Suprapubic skin (tissue), 4 donors: ENCODE data around the gene CABP1. TPM values are rescaled to one million over a fixed set of nuclear protein-coding genes. Genes with fewer than 3 reads are reported as not detected.

Source experiments
- DNase-seq, 2 donors: peaks; one replicate each; pipeline ENCODE4 v3.0.0-alpha.2; 2019; ENCODE audit warnings: low spot score in 2 of 2
- H3K27ac ChIP-seq: fragments of 200-600 bp; sonication (generic); one replicate; pipeline ENCODE4 v1.5.1; 2019
- H3K27me3 ChIP-seq: fragments of 200-600 bp; sonication (generic); one replicate; pipeline ENCODE4 v1.5.1; 2019
- H3K36me3 ChIP-seq: fragments of 200-600 bp; sonication (generic); one replicate; pipeline ENCODE4 v1.5.1; 2019
- H3K4me1 ChIP-seq: fragments of 200-600 bp; sonication (generic); one replicate; pipeline ENCODE4 v1.5.1; 2019
- H3K4me3 ChIP-seq: fragments of 200-600 bp; sonication (generic); one replicate; pipeline ENCODE4 v1.5.1; 2019; ENCODE audit warnings: mild to moderate bottlenecking
- H3K9me3 ChIP-seq: fragments of 200-600 bp; sonication (generic); one replicate; pipeline ENCODE4 v1.5.1; 2019
- CTCF ChIP-seq, 2 donors: fragments of 200-600 bp in 1 of 2; fragments of 450-650 bp in 1 of 2; sonication (generic) in 1 of 2; IDR thresholded peaks; one replicate each; pipeline ENCODE4 v1.5.1; 2016 to 2019; ENCODE audit warnings: antibody characterized with exemption in 2 of 2, mild to moderate bottlenecking in 1 of 2, moderate library complexity in 1 of 2
- EP300 ChIP-seq: sonication (generic); formaldehyde crosslinking; IDR thresholded peaks from one replicate; pipeline ENCODE4 v1.6.1; 2017; ENCODE audit warnings: antibody characterized with exemption
- POLR2A ChIP-seq, 2 donors: fragments of 450-650 bp; IDR thresholded peaks; one replicate each; pipeline ENCODE4 v1.6.1; 2017; ENCODE audit warnings: antibody characterized with exemption in 2 of 2, mild to moderate bottlenecking in 2 of 2, moderate library complexity in 2 of 2
- POLR2AphosphoS5 ChIP-seq, 3 donors: sonication (generic); formaldehyde crosslinking; IDR thresholded peaks; one replicate each; pipeline ENCODE4 v1.6.1; 2017; ENCODE audit warnings: antibody characterized with exemption in 3 of 3
- WGBS: methylation state at CpG from one replicate; pipeline ENCODE4 v1.1.5; 2018; 5-methylcytosine and 5-hydroxymethylcytosine counted together
- total RNA-seq, 4 donors: library from RNA; depleted of rRNA; stranded (reverse); fragments of >200 nt; gene quantifications; one replicate each; pipeline ENCODE4 v1.1.0, GENCODE V29; 2016

The CABP1 gene
- total RNA-seq, 4 donors from 2014 or later, result 0.19 to 0.56 (median 0.47) TPM; not detected in 1

DNA sequence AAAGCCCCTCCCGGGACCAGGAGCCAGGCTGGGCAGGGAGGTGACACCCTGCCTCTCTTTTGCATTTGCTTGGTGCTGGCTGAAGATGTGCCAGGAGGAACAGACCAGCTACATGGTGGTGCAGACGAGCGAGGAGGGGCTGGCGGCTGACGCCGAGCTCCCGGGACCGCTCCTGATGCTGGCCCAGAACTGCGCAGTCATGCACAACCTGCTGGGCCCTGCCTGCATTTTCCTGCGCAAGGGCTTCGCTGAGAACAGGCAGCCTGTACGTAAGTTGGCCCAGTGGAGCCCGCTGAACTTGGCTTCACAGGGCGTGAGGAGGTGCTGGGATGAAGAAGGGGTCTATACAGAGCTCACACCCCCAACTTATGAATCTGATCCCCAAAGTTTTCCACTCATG is 15.6 kb downstream of the CABP1 start:
- TF ChIP-seq CTCF (IDR thresholded peaks at IDR 0.05), result no peak
- no peak for TF ChIP-seq POLR2A (IDR thresholded peaks at IDR 0.05)
- TF ChIP-seq POLR2AphosphoS5 (IDR thresholded peaks at IDR 0.05), result no peak
- no peak for TF ChIP-seq EP300
- DNase-seq, result no peak
- WGBS, result 100% methylated on average over 5 of the region's 14 CpGs

GRCh38 chr12:120658286-120659150 is 18.1 kb downstream of the CABP1 start:
- Histone ChIP-seq H3K4me3 (no peak overlapping the region), H3K36me3 (no peaks in the 10 kb centered on the region), H3K4me1 (no peaks in the 10 kb centered on the region), H3K27me3 (no peaks in the 10 kb centered on the region), H3K27ac (no peak overlapping the region), H3K9me3 (no peaks in the 10 kb centered on the region)
- DNase-seq, result no peak
- WGBS, result 72% methylated on average over 18 of the region's 22 CpGs
- TF ChIP-seq POLR2A (IDR thresholded peaks at IDR 0.05) (no peak), CTCF (IDR thresholded peaks at IDR 0.05) (no peak), EP300 (no peak), POLR2AphosphoS5 (IDR thresholded peaks at IDR 0.05) (no peak)

More for the DNA sequence above, 15.6 kb downstream of the CABP1 start:
- Histone ChIP-seq H3K9me3 (no peaks in the 10 kb centered on the region), H3K4me1 (no peaks in the 10 kb centered on the region), H3K27me3 (no peaks in the 10 kb centered on the region), H3K4me3 (no peak overlapping the region), H3K27ac (no peak overlapping the region), H3K36me3 (no peaks in the 10 kb centered on the region)

DNA sequence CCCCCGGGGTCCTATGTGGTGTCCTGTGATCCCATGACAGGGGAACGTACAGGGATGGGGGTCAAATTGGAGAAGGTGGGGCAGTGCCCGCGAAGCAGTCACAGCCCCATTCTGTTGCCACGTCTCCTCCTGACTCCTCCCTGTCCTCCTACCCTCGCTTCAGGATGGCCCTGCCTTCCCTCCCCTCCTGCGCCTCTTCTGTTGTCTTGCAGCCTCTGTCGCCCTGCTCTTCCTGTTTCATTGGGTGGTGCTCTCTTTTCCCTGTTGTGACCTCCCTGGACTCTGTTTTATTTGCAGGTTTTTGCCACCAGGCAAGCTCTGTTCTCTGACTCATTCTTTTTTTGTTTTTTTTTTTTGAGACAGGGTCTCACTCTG is 18.7 kb downstream of the CABP1 start:
- no peak for DNase-seq
- H3K4me1 ChIP-seq, result no peaks in the 10 kb centered on the region
- no peaks in the 10 kb centered on the region for H3K9me3 ChIP-seq
- no peaks in the 10 kb centered on the region for H3K27me3 ChIP-seq
- H3K27ac ChIP-seq, result no peak overlapping the region
- TF ChIP-seq EP300 (no peak), CTCF (IDR thresholded peaks at IDR 0.05) (no peak), POLR2AphosphoS5 (IDR thresholded peaks at IDR 0.05) (no peak), POLR2A (IDR thresholded peaks at IDR 0.05) (no peak)
- H3K4me3 ChIP-seq, result no peak overlapping the region
- no peaks in the 10 kb centered on the region for H3K36me3 ChIP-seq
- 61% methylated on average over 8 of the region's 8 CpGs for WGBS

GRCh38 chr12:120661432-120661831 is 21.0 kb downstream of the CABP1 start:
- no peak for DNase-seq
- H3K4me1 ChIP-seq, result no peaks in the 10 kb centered on the region
- no peaks in the 10 kb centered on the region for H3K27me3 ChIP-seq
- no peak overlapping the region for H3K27ac ChIP-seq
- H3K36me3 ChIP-seq, result no peaks in the 10 kb centered on the region
- H3K4me3 ChIP-seq, result no peak overlapping the region
- no peaks in the 10 kb centered on the region for H3K9me3 ChIP-seq
- TF ChIP-seq POLR2A (IDR thresholded peaks at IDR 0.05) (no peak), CTCF (IDR thresholded peaks at IDR 0.05) (no peak), POLR2AphosphoS5 (IDR thresholded peaks at IDR 0.05) (no peak), EP300 (no peak)
- 73% methylated on average over 2 of the region's 2 CpGs for WGBS

- TF ChIP-seq CTCF (IDR thresholded peaks at IDR 0.05) (no peak), POLR2A (IDR thresholded peaks at IDR 0.05) (no peak), POLR2AphosphoS5 (IDR thresholded peaks at IDR 0.05) (no peak), EP300 (no peak)
- no peak for DNase-seq
- Histone ChIP-seq H3K36me3 (no peaks in the 10 kb centered on the region), H3K27me3 (no peaks in the 10 kb centered on the region), H3K4me3 (no peak overlapping the region), H3K27ac (no peak overlapping the region), H3K4me1 (no peaks in the 10 kb centered on the region), H3K9me3 (no peaks in the 10 kb centered on the region)
- WGBS, result 78% methylated on average over 2 of the region's 3 CpGs
These were observed 22.5 kb downstream of the CABP1 start for GRCh38 chr12:120662879-120663278.
